ENCODE data around the gene PRR33.

DNA sequence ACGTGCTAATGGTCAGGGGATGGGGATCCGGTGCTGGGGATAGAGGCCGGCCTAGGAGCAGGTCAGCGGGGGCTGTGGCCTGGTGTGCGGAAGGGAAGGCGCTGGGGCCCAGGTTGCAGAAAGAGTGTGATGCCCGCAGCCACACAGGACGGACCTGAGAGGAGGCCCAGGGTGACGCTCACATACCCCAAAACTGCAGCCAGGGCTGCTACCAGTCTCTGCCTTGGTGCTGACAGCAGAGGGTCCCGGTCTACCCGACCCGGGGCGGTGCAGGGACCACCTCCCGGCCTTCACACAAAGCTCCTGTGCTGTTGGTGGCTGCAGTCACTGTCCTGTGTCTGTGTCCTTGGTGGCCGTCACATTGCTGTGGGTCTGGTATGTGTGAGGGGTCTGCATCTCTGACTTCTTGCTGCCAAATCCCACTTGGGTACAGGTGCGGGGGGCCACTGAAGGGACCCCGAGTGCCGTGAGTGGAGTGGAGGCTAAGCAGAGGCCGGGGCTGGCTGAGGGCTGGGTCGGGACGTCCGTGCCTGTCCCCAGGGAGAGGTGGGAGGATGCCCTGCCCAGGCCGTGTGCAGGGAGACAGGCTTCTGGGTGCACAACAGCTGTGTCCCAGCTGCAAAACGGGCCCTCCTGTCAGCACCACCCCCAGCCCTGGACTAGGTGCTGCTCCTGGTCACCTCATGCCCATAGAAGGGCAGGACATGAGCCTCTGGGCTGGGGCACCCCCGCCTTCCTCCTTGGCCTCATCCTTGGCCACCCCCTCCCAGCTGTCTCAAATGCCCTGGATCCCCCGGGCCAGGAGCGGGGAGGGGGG is 37.4 kb downstream of the PRR33 start:
- TF ChIP-seq CTCF (IDR thresholded peaks at IDR 0.05): no peak
- TF ChIP-seq POLR2A (IDR thresholded peaks at IDR 0.05): no peak
- TF ChIP-seq POLR2AphosphoS5 (IDR thresholded peaks at IDR 0.05; ENCODE audit: insufficient read depth in 1 of 2, low read depth in 1 of 2): no peak
